Smooth muscle cell (in vitro differentiated cells): ENCODE results near the gene MARCHF9. TPM values are rescaled to one million over a fixed set of nuclear protein-coding genes. Genes with fewer than 3 reads are reported as not detected.

Experiments used
- DNase-seq: peaks from one replicate; lab custom pipeline; 2025; ENCODE audit not compliant: unreplicated experiment; lab: John Stamatoyannopoulos, UW
- H2AFZ ChIP-seq: fragments of 200-600 bp; sonication (generic); 2 replicates; pipeline ENCODE4 v1.6.0; 2016; ENCODE audit warnings: antibody characterized with exemption, low read depth, mild to moderate bottlenecking
- H3F3A ChIP-seq: fragments of 200-600 bp; sonication (generic); 2 replicates; pipeline ENCODE4 v1.6.0; 2017; ENCODE audit warnings: antibody characterized with exemption, low read depth
- H3K27ac ChIP-seq: fragments of 200-600 bp; sonication (generic); 2 replicates; pipeline ENCODE4 v1.5.1; 2016; ENCODE audit warnings: low read depth, mild to moderate bottlenecking
- H3K27me3 ChIP-seq: fragments of 200-600 bp; sonication (generic); 2 replicates; pipeline ENCODE4 v1.6.1; 2016; ENCODE audit warnings: low read depth, mild to moderate bottlenecking
- H3K36me3 ChIP-seq: fragments of 200-600 bp; sonication (generic); 2 replicates; pipeline ENCODE4 v1.5.1; 2016; ENCODE audit warnings: low read depth
- H3K4me1 ChIP-seq: fragments of 200-600 bp; sonication (generic); 2 replicates; pipeline ENCODE4 v1.5.1; 2016; ENCODE audit warnings: low read depth
- H3K4me2 ChIP-seq: fragments of 200-600 bp; sonication (generic); 2 replicates; pipeline ENCODE4 v1.6.0; 2016; ENCODE audit warnings: mild to moderate bottlenecking
- H3K4me3 ChIP-seq: fragments of 200-600 bp; sonication (generic); 2 replicates; pipeline ENCODE4 v1.5.1; 2016; ENCODE audit warnings: mild to moderate bottlenecking
- H3K79me2 ChIP-seq: fragments of 200-600 bp; sonication (generic); 2 replicates; pipeline ENCODE4 v1.6.0; 2016; ENCODE audit warnings: low read depth, mild to moderate bottlenecking
- H3K9ac ChIP-seq: fragments of 200-600 bp; sonication (generic); 2 replicates; pipeline ENCODE4 v1.6.0; 2016; ENCODE audit warnings: low read depth
- H3K9me3 ChIP-seq: fragments of 200-600 bp; sonication (generic); replicated peaks from 2 replicates; pipeline ENCODE4 v1.5.1; 2016; ENCODE audit warnings: low read depth
- H4K20me1 ChIP-seq: fragments of 200-600 bp; sonication (generic); 2 replicates; pipeline ENCODE4 v1.6.0; 2016; ENCODE audit warnings: low read depth
- WGBS: methylation state at CpG from one replicate; pipeline ENCODE4 v1.1.7; 2016; ENCODE audit warnings: low lambda C conversion rate; 5-methylcytosine and 5-hydroxymethylcytosine counted together
- polyA plus RNA-seq: library from polyadenylated mRNA; unstranded; fragments of >200 nt; fragmentation: Nextera tagmentation; extraction: Ambion mirVana; gene quantifications from 2 replicates; pipeline ENCODE4 v1.2.1, GENCODE V29; 2016
- total RNA-seq: library from RNA; depleted of rRNA; stranded (reverse); fragments of >200 nt; gene quantifications from 2 replicates; pipeline ENCODE4 v1.2.3, GENCODE V29; 2014
- TF ChIP-seq, protein P1 (sequence below): fragments of 200-600 bp; sonication (generic); IDR thresholded peaks from 2 replicates; pipeline ENCODE4 v1.5.1; 2017; ENCODE audit warnings: borderline replicate concordance, mild to moderate bottlenecking, antibody characterized with exemption; ENCODE audit not compliant: insufficient read depth, poor library complexity, severe bottlenecking

MARCHF9 gene
- total and polyA plus RNA-seq, 2 experiments from 2014 or later, result 3.7 to 8.6 TPM

DNA sequence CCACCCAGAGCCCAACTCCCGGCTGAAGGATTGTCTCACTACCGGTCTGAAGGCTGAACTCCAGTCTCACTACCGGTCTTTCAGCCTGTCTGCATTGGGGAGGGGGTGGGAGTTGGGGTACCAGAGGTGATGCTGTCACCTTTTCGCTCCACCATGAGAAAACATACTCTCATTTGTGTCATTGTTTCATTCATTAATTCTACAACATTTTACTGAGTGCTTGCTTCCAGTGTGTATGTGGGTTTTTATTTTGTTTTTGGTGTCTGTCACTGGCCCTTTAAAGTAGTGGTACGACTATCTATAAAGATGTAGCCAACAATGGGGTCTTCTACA, 2.3 kb upstream of the MARCHF9 start:
- Histone ChIP-seq H3K9me3 (no peaks in the 10 kb centered on the region), H3K4me1 (peaks cover 23% of the 10 kb centered on the region), H3K4me3 (peak overlapping the region; percentile 43), H2AFZ (no peak overlapping the region), H3F3A (peaks cover 10% of the 10 kb centered on the region), H3K4me2 (peak overlapping the region; percentile 80), H4K20me1 (no peaks in the 10 kb centered on the region), H3K27me3 (peaks cover 31% of the 10 kb centered on the region), H3K36me3 (no peaks in the 10 kb centered on the region), H3K79me2 (peaks cover 23% of the 10 kb centered on the region), H3K27ac (peak overlapping the region; percentile 35), H3K9ac (peak overlapping the region; percentile 12)
- TF ChIP-seq, protein P1, sequence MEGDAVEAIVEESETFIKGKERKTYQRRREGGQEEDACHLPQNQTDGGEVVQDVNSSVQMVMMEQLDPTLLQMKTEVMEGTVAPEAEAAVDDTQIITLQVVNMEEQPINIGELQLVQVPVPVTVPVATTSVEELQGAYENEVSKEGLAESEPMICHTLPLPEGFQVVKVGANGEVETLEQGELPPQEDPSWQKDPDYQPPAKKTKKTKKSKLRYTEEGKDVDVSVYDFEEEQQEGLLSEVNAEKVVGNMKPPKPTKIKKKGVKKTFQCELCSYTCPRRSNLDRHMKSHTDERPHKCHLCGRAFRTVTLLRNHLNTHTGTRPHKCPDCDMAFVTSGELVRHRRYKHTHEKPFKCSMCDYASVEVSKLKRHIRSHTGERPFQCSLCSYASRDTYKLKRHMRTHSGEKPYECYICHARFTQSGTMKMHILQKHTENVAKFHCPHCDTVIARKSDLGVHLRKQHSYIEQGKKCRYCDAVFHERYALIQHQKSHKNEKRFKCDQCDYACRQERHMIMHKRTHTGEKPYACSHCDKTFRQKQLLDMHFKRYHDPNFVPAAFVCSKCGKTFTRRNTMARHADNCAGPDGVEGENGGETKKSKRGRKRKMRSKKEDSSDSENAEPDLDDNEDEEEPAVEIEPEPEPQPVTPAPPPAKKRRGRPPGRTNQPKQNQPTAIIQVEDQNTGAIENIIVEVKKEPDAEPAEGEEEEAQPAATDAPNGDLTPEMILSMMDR, result no peak
- no peak for DNase-seq
- 11% methylated on average over 3 of the region's 5 CpGs for WGBS

DNA sequence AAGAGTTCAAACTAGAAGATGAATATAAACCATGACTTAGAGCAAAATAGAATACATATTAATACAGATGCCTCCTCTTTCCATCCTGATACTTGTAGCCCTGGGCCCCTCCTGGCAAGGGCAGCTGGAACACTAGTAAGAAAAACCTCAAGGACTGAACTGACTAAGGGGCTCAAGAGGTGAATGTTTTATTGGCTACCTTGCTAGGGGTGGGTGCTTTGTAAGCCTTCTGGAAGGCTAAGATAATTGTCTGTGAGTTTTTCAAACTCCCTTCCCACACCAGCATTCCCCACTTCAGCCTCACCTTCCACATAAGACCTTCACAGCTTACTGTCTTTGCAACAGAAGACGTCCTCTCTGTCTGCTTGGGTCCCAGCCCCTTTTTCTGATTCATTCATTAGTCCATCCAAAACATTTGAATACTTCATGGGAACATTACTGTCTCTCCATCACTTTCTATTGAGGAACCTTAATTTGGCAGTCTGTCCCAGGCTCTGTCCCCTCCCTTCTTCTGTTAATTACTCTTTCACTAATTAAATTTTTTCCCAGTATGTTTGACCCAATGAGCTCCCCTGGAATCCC, 1.1 kb upstream of the MARCHF9 start:
- TF ChIP-seq, protein P1, result no peak
- WGBS, result 12% methylated on average over 1 of the region's 1 CpG
- H3K4me2 ChIP-seq, result peak overlapping the region; percentile 94

DNA sequence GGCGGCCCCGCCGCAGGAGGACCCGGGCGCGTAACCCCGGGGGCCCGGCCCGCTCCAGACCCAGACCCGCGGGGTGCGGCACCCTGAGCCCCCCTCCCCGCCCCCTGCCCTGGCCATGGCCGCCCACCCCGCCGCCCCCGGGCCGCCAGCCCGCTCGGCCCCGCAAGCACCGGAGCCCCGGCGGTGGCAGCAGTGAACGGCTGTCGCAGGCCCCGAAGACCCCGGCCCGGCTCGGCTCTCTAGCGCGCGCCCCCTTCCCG, 221 bp downstream of the MARCHF9 start:
- Histone ChIP-seq H2AFZ (no peak overlapping the region), H3K27ac (no peak overlapping the region), H3F3A (peaks cover 7% of the 10 kb centered on the region), H3K79me2 (peaks cover 15% of the 10 kb centered on the region), H3K4me3 (peak overlapping the region; percentile 63), H4K20me1 (peaks cover 6% of the 10 kb centered on the region), H3K4me1 (peaks cover 23% of the 10 kb centered on the region), H3K4me2 (peak overlapping the region; percentile 94), H3K27me3 (peaks cover 35% of the 10 kb centered on the region), H3K9me3 (no peaks in the 10 kb centered on the region), H3K36me3 (no peaks in the 10 kb centered on the region), H3K9ac (no peak overlapping the region)
- TF ChIP-seq, protein P1, result no peak
- DNase-seq, result no peak
- WGBS, result 2% methylated on average over 17 of the region's 34 CpGs

More for the DNA sequence above, 1.1 kb upstream of the MARCHF9 start:
- no peak for DNase-seq
- Histone ChIP-seq H3F3A (peaks cover 7% of the 10 kb centered on the region), H3K9me3 (no peaks in the 10 kb centered on the region), H3K9ac (no peak overlapping the region), H2AFZ (no peak overlapping the region), H3K27me3 (peaks cover 35% of the 10 kb centered on the region), H3K36me3 (no peaks in the 10 kb centered on the region), H4K20me1 (no peaks in the 10 kb centered on the region), H3K4me1 (peaks cover 23% of the 10 kb centered on the region), H3K4me3 (peak overlapping the region; percentile 63), H3K79me2 (peaks cover 23% of the 10 kb centered on the region), H3K27ac (no peak overlapping the region)
